CD4-positive, CD25-positive, alpha-beta regulatory T cell (primary cell): ENCODE measurements around the gene TUBGCP6. TPM values are rescaled to one million over a fixed set of nuclear protein-coding genes. Genes with fewer than 3 reads are reported as not detected.
"Not testable (repeated sequence)": the region's sequence is repeated elsewhere in the genome, so short reads cannot be mapped to it uniquely, and the experiment has no call there.

Source experiments
- ATAC-seq, 2 donors: fragments of 150-1000 bp; cut with Tn5 transposase; one replicate each; pipeline ENCODE4 v1.10.0; 2021; ENCODE audit warnings: low read depth in 2 of 2, moderate number of reproducible peaks in 2 of 2, moderate library complexity in 1 of 2
- DNase-seq, 3 donors: peaks; one replicate each; pipeline versions ENCODE4 v3.0.0 to v3.0.0-alpha.2; 2012 to 2022; ENCODE audit warnings: mixed read lengths in 1 of 3
- H3K27ac ChIP-seq: one replicate; pipeline ENCODE4 v1.7.0; 2013; ENCODE audit warnings: mild to moderate bottlenecking, low read length; ENCODE audit not compliant: insufficient read depth, poor library complexity, severe bottlenecking
- H3K27me3 ChIP-seq: one replicate; pipeline ENCODE4 v1.7.0; 2013; ENCODE audit warnings: low read length; ENCODE audit not compliant: control insufficient read depth, insufficient read depth
- H3K36me3 ChIP-seq: one replicate; pipeline ENCODE4 v1.7.0; 2013; ENCODE audit warnings: mild to moderate bottlenecking, low read length, moderate library complexity; ENCODE audit not compliant: control insufficient read depth, insufficient read depth
- H3K4me1 ChIP-seq: 2 replicates; pipeline ENCODE4 v1.7.0; 2013; ENCODE audit warnings: mild to moderate bottlenecking, low read length; ENCODE audit not compliant: insufficient read depth, control insufficient read depth, poor library complexity, severe bottlenecking
- H3K4me3 ChIP-seq: one replicate; pipeline ENCODE4 v1.7.0; 2013; ENCODE audit warnings: low read depth, mild to moderate bottlenecking, low read length, moderate library complexity
- H3K9me3 ChIP-seq, 2 experiments: 1 replicate in 1 of 2; 2 replicates in 1 of 2; pipeline ENCODE4 v1.7.0; 2013; ENCODE audit warnings: low read length in 2 of 2, mild to moderate bottlenecking in 1 of 2, moderate library complexity in 1 of 2; ENCODE audit not compliant: control insufficient read depth in 2 of 2
- H3K27ac Mint-ChIP-seq, 3 donors: one replicate each; pipeline ENCODE4 v1.8.0; 2020 to 2022; ENCODE audit warnings: mild to moderate bottlenecking in 3 of 3, mixed read lengths in 3 of 3, moderate library complexity in 2 of 3
- H3K27me3 Mint-ChIP-seq: one replicate; pipeline ENCODE4 v1.8.0; 2022; ENCODE audit warnings: mild to moderate bottlenecking, mixed read lengths
- H3K36me3 Mint-ChIP-seq: one replicate; pipeline ENCODE4 v1.8.0; 2020; ENCODE audit warnings: mixed read lengths
- H3K4me1 Mint-ChIP-seq, 4 donors: one replicate each; pipeline ENCODE4 v1.8.0; 2020 to 2022; ENCODE audit warnings: mixed read lengths in 4 of 4, mild to moderate bottlenecking in 1 of 4
- H3K4me3 Mint-ChIP-seq, 4 donors: one replicate each; pipeline ENCODE4 v1.8.0; 2020 to 2022; ENCODE audit warnings: mild to moderate bottlenecking in 4 of 4, mixed read lengths in 4 of 4, moderate library complexity in 3 of 4
- H3K9me3 Mint-ChIP-seq, 7 donors: one replicate each; pipeline ENCODE4 v1.8.0; 2020 to 2022; ENCODE audit warnings: mixed read lengths in 7 of 7, mild to moderate bottlenecking in 3 of 7, moderate library complexity in 2 of 7
- polyA plus RNA-seq, 4 donors: library from polyadenylated mRNA; unstranded; fragments of 300-500 nt; fragmentation: Illumina TruSeq; gene quantifications; one replicate each; pipeline ENCODE4 v1.2.3, GENCODE V29; 2021
- total RNA-seq: library from RNA; stranded (reverse); gene quantifications from one replicate; pipeline ENCODE4 v1.2.3, GENCODE V29; 2022

TUBGCP6 gene
- total and polyA plus RNA-seq, 5 donors from 2014 or later, result 14.0 to 132 (median 14.2) TPM

DNA sequence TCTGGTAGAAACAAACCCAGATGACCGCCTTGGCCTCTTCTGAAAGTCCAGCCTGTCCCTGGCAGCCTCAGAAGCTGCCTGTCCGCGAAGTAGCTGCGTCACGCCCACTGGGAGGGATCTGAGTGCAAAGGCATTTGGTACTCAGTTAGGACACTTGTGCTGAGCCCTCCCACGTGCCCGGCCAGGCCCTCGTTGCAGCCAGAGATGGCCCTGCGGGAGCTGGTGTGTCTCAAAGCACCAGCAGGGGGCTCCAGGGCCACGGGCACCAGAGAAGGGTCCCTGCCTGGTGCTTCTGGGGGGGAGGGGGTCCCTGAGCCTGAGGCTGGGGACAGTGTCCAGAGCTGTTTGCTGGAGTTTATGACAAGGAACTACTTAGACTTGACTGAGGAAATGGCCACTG, 38.2 kb downstream of the TUBGCP6 start:
- Mint-ChIP-seq H3K4me1 (peaks cover 5 to 45% (median 25%) of the 10 kb centered on the region in 4 donors), H3K9me3 (no peaks in the 10 kb centered on the region), H3K4me3 (no peak overlapping the region), H3K27ac (no peak overlapping the region), H3K36me3 (peaks cover 17% of the 10 kb centered on the region), H3K27me3 (no peaks in the 10 kb centered on the region)
- ATAC-seq (no peak), DNase-seq (no peak)
- no peaks in the 10 kb centered on the region for H3K27me3 ChIP-seq
- H3K27ac ChIP-seq, result no peak overlapping the region
- H3K4me3 ChIP-seq, result no peak overlapping the region
- peaks cover 18% of the 10 kb centered on the region for H3K4me1 ChIP-seq
- H3K9me3 ChIP-seq, result no peaks in the 10 kb centered on the region
- H3K36me3 ChIP-seq, result peaks cover 31% of the 10 kb centered on the region

DNA sequence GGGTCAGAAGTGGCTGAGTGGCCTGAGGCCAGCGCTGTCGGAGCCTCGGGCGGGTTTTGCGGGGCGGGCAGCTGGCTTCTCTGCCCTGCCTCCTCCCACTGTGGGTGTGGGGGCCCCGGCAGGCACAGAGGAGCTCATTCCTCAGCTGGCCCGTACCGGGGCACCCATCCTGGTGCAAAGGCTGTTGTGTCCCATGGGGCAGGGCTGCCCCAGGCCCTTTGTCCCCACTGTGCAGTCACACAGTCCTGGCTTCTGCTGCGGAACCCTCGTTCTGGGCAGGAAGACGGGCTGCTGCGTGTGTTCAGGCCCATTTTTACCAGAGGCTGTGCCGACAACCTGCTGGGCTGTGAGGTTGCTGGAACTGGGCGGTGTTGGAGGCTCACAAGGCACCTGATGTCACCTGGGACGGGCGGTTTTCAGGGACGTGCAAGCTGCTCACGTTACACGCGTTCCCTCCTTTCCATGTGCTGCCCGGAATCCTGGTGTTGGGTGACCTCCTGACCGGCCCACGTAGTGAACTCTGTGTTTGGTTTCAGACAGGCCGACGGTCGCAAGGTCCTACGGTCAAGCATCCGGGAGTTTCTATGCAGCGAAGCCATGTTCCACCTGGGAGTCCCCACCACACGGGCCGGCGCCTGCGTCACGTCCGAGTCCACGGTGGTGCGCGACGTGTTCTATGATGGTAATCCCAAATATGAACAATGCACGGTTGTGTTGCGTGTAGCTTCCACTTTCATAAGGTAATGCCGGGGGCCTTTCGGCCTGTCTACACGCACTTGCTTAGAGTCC, 38.8 kb downstream of the TUBGCP6 start:
- Mint-ChIP-seq H3K4me1 (peaks cover 5 to 42% (median 25%) of the 10 kb centered on the region in 4 donors), H3K27me3 (no peaks in the 10 kb centered on the region), H3K9me3 (no peaks in the 10 kb centered on the region), H3K4me3 (peak overlapping the region in 1 of 4 donors; percentile 5), H3K27ac (no peak overlapping the region), H3K36me3 (peaks cover 13% of the 10 kb centered on the region)
- peaks cover 27% of the 10 kb centered on the region for H3K36me3 ChIP-seq
- H3K27me3 ChIP-seq, result no peaks in the 10 kb centered on the region
- H3K9me3 ChIP-seq, result no peaks in the 10 kb centered on the region
- H3K27ac ChIP-seq, result no peak overlapping the region
- DNase-seq (no peak), ATAC-seq (no peak)
- peaks cover 20% of the 10 kb centered on the region for H3K4me1 ChIP-seq
- no peak overlapping the region for H3K4me3 ChIP-seq

DNA sequence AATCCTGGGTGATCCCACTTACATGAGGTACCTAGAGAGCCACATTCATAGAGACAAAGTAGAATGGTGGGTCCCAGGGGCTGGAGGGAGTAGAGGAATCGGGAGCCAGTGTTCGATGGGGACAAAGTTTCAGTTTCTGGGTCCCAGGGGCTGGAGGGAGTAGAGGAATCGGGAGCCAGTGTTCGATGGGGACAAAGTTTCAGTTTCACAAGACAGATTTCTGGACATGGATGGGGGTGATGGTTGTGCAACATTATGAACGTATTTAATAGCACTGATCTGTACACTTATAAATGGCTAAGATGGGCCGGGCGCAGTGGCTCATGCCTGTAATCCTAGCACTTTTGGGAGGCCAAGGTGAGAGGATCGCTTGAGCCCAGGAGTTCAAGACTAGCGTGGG, 39.8 kb downstream of the TUBGCP6 start:
- not testable (repeated sequence) for ATAC-seq, H3K27me3 Mint-ChIP-seq, H3K9me3 ChIP-seq, DNase-seq, H3K27me3 ChIP-seq, H3K4me3 ChIP-seq, H3K27ac ChIP-seq, H3K9me3 Mint-ChIP-seq
- peaks cover 18% of the 10 kb centered on the region for H3K4me1 ChIP-seq
- peaks cover 20% of the 10 kb centered on the region for H3K36me3 ChIP-seq
- H3K4me1 Mint-ChIP-seq, result peaks cover 5 to 40% (median 24%) of the 10 kb centered on the region in 4 donors
- H3K36me3 Mint-ChIP-seq, result peaks cover 12% of the 10 kb centered on the region
- peak overlapping the region in 2 of 4 donors; percentile 40 to 74 for H3K4me3 Mint-ChIP-seq
- H3K27ac Mint-ChIP-seq, result peak overlapping the region in 2 of 3 donors; percentile 7 to 10

DNA sequence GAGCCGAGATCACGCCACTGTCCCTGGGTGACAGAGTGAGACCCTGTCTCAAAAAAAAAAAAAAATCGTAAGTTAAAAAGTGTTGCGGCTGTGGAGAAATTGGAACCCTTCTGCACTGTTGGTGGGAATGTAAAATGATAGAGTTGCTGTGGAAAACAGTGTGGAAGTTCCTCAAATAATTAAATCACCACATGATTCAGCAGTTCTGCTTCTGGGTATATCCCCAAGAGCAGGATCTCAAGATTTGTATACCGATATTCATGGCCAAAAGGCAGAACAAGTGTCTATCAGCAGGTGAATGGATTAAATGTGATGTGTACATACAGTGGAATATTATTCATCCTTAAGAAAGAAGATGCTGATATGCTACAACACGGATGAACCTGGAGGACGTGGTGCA, 40.3 kb downstream of the TUBGCP6 start:
- no peak overlapping the region for H3K4me3 ChIP-seq
- no peak overlapping the region for H3K27ac Mint-ChIP-seq
- peaks cover under 1 to 39% (median 20%) of the 10 kb centered on the region in 4 donors for H3K4me1 Mint-ChIP-seq
- no peak overlapping the region for H3K27ac ChIP-seq
- no peaks in the 10 kb centered on the region for H3K27me3 Mint-ChIP-seq
- no peaks in the 10 kb centered on the region for H3K27me3 ChIP-seq
- peaks cover 8% of the 10 kb centered on the region for H3K36me3 Mint-ChIP-seq
- ATAC-seq (no peak), DNase-seq (no peak)
- H3K9me3 ChIP-seq, result no peaks in the 10 kb centered on the region
- H3K4me3 Mint-ChIP-seq, result peak overlapping the region in 1 of 4 donors; percentile 40
- H3K9me3 Mint-ChIP-seq, result no peaks in the 10 kb centered on the region
- peaks cover 18% of the 10 kb centered on the region for H3K4me1 ChIP-seq
- peaks cover 20% of the 10 kb centered on the region for H3K36me3 ChIP-seq

DNA sequence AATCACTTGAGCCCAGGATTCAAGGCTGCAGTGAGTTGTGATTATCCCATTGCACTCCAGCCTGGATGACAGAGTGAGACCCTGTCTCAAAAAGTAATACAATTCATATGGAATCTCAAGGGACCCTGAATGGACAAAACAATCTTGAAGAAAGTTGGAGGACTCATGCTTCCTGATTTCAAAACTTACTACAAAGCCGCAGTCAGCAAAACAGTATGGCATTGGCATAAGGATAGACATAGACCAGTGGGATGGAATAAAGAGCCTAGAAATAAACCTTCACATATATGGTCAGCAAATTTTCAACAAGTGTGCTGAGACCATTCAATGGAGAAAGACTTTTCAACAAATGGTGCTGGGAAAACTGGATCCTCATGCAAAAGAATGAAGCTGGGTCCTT, 41.5 kb downstream of the TUBGCP6 start:
- H3K9me3 ChIP-seq, result no peaks in the 10 kb centered on the region
- H3K27me3 ChIP-seq, result no peaks in the 10 kb centered on the region
- H3K4me3 Mint-ChIP-seq, result peak overlapping the region in 3 of 4 donors; percentile 51 to 87 (median 57)
- H3K27ac Mint-ChIP-seq, result no peak overlapping the region
- ATAC-seq (no peak), DNase-seq (no peak)
- no peaks in the 10 kb centered on the region for H3K9me3 Mint-ChIP-seq
- peaks cover 20% of the 10 kb centered on the region for H3K36me3 ChIP-seq
- H3K27me3 Mint-ChIP-seq, result no peaks in the 10 kb centered on the region
- H3K4me1 Mint-ChIP-seq, result peaks cover 0 to 42% (median 21%) of the 10 kb centered on the region in 4 donors
- no peak overlapping the region for H3K27ac ChIP-seq
- peaks cover 8% of the 10 kb centered on the region for H3K36me3 Mint-ChIP-seq
- no peak overlapping the region for H3K4me3 ChIP-seq
- H3K4me1 ChIP-seq, result peaks cover 24% of the 10 kb centered on the region

DNA sequence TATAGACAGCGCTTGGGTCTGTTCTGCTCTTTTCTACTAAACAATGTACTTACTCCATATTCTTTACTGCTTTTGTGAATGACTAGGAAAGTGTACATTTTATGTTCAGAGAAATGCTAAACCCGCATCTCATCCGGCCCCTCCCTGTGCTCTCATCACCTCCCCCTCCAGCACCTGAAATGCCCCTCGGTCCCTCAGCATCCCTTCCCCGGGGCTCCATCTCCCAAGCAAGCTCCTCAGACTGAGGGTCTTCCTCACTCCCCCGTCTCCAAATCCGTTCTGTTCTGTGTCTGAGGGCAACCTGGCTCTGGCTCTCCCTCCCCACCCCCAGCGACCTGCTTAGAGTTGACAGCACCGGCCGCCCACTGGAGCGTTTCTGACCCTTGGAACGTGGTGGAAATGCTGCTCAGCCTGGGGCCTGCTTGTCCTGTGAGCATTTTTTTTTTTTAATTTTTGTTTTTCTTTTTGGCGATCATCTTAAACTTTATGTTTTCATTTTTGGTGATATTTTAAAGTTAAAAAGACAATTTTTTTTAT, 42.6 kb downstream of the TUBGCP6 start:
- Mint-ChIP-seq H3K36me3 (peaks cover 8% of the 10 kb centered on the region), H3K27ac (peak overlapping the region in 2 of 3 donors; percentile 86), H3K4me1 (peaks cover 0 to 42% (median 21%) of the 10 kb centered on the region in 4 donors), H3K9me3 (no peaks in the 10 kb centered on the region), H3K4me3 (peak overlapping the region; percentile 81 to 90 (median 88)), H3K27me3 (no peaks in the 10 kb centered on the region)
- Histone ChIP-seq H3K9me3 (no peaks in the 10 kb centered on the region), H3K27ac (no peak overlapping the region), H3K4me3 (peak overlapping the region; percentile 41), H3K27me3 (no peaks in the 10 kb centered on the region), H3K36me3 (peaks cover 18% of the 10 kb centered on the region), H3K4me1 (peaks cover 24% of the 10 kb centered on the region)
- ATAC-seq, result no peak
- no peak for DNase-seq

DNA sequence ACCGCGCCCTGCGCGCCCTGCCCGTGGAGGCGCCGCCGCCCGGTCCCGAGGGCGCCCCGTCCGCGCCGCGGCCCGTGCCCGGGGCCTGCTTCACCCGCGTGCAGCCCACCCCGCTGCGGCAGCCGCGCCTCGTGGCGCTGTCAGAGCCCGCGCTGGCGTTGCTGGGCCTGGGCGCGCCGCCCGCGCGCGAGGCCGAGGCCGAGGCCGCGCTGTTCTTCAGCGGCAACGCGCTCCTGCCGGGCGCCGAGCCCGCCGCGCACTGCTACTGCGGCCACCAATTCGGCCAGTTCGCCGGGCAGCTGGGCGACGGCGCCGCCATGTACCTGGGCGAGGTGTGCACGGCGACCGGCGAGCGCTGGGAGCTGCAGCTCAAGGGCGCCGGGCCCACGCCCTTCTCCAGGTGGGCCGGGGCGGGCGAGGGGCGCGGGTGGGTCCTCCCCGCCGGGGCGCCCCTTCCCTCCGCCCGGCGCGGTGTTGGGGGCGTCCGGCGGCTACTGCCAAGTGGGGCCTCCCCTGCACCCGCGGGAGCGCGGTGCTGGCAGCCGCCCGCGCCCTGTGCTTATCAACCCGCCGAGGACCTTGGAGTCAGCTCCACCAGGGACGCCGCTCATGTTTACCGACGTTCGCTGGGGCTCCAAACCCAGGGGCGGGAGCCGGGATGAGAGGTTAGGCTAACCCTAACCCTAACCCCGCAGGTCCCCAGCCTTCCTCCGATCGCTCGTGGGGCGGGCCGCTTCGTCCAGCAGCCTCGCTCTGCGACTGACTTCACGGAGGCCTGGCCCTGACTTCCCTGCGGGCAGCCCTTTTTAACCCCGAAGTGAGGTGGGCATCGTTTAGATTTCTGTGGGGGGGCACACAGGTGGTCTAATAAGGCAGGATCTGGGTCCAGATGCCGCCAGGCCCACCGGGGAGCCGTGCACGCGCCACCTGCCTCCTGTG, 43.4 kb downstream of the TUBGCP6 start:
- DNase-seq (no peak), ATAC-seq (peak; percentile 16 to 18)
- no peaks in the 10 kb centered on the region for H3K9me3 ChIP-seq
- peak overlapping the region; percentile 41 for H3K4me3 ChIP-seq
- H3K27ac ChIP-seq, result peak overlapping the region; percentile 61
- peaks cover 0 to 42% (median 21%) of the 10 kb centered on the region in 4 donors for H3K4me1 Mint-ChIP-seq
- H3K27ac Mint-ChIP-seq, result peak overlapping the region in 2 of 3 donors; percentile 86
- H3K27me3 ChIP-seq, result no peaks in the 10 kb centered on the region
- peak overlapping the region; percentile 81 to 90 (median 88) for H3K4me3 Mint-ChIP-seq
- peaks cover 11% of the 10 kb centered on the region for H3K36me3 ChIP-seq
- no peaks in the 10 kb centered on the region for H3K27me3 Mint-ChIP-seq
- peaks cover 8% of the 10 kb centered on the region for H3K36me3 Mint-ChIP-seq
- H3K4me1 ChIP-seq, result peaks cover 24% of the 10 kb centered on the region
- H3K9me3 Mint-ChIP-seq, result no peaks in the 10 kb centered on the region
